Measurements from ENCODE around the gene USF1. TPM values are rescaled to one million over a fixed set of nuclear protein-coding genes. Genes with fewer than 3 reads are reported as not detected.

USF1 gene
- 65.7 and 69.8 TPM in 2 replicates for total RNA-seq

GRCh38 chr1:161045736-161046604 lies at the start of gene USF1:
TSS of gene USF1 (minus strand) at chr1:161045977. CDS start at chr1:161043275, 2,702 bp downstream.

DNA sequence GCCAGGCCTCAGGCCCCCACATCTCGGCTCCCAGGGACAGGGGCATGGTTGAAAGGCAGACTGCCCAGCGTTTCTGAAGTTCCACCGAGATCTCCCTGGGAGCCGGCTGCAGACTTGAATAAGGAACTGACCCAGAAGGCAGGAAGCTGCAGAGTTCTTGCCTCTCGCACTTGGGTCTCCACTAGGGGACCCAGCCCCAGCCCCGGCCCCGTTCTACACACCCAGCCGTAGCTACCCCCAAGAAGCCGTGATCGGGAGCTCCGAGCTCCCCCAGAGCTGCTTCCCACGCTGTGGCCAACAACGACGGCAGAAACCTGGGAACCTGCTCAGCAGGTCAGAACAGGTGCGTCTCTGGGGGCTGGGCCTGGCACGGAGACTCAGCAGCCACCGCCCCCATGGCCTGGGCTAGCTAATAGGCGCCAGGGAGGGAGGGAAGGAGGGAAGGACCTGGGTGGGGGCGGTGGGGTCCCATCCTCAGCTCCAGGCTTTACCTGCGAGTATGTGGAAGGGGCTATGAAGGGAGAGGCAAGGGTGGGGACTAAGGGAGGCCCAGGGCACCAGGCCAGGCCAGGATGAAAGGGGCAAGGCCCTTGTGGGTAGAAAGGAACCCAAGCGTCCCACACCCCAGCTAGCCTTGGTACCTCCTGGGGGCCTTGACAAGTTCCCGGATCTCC lies 43.6 kb upstream of the USF1 start, which contains the start of gene NECTIN4:
Gene NECTIN4 (minus strand): TSS at position 308 of the 674 bp plus-strand sequence. CDS start 262 bp downstream, at position 46.

DNA sequence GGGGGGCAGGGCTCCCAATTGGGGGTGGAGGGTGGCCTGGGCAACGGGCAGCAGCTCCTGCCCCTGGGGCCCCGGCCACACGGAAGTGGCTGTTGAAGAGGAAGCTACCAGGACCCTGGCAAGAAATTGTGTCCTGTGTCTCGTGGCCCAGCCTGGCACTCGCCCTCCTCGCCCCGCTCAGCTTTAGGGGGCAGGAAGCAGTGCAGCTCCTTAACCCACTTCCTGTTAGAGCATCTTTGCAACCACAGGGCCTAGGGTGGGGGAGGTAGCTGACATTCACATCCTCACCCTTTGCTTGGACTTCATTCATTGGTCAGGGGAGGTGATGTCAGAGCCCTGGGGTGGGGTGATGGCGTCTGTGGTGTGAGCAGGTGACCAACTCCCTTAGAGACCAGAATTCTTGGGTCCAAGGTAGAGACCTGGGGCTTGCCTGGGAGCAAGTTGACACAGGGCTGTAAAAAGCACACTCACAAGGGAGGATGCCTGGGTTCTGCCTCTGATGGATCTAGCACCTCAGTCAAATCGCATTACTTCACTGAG lies 24.0 kb upstream of the USF1 start, which contains the start of gene ARHGAP30:
Gene ARHGAP30 (minus strand): TSS at position 161 of the 540 bp plus-strand sequence. CDS start 267 bp downstream, outside the sequence.

GRCh38 chr1:161038523-161039153 lies 7.1 kb downstream of the USF1 start, which contains the start of gene TSTD1:
TSS of gene TSTD1 (minus strand) at chr1:161038964. CDS start at chr1:161038889, 75 bp downstream.

GRCh38 chr1:161020509-161021164 lies 25.1 kb downstream of the USF1 start, which contains the start of gene F11R:
TSS of gene F11R (minus strand) at chr1:161021152. CDS start at chr1:161021073, 79 bp downstream.

Other genes starting within 250 kb of the USF1 start
- gene LY9, start 249.8 kb downstream of the USF1 start, total RNA-seq: not detected in 2 replicates
- not detected in 2 replicates for gene CD244, start 183.1 kb downstream of the USF1 start, total RNA-seq
- gene ITLN1, start 160.8 kb downstream of the USF1 start, total RNA-seq: not detected in 2 replicates
- gene ITLN2, start 91.2 kb downstream of the USF1 start, total RNA-seq: not detected in 2 replicates
- 0.53 and 0.86 TPM in 2 replicates for gene F11R, start 24.8 kb downstream of the USF1 start, total RNA-seq
- gene TSTD1, start 7.0 kb downstream of the USF1 start, total RNA-seq: 0.86 and 2.5 TPM in 2 replicates
- not detected in 2 replicates for gene ARHGAP30, start 23.9 kb upstream of the USF1 start, total RNA-seq
- gene NECTIN4, start 43.6 kb upstream of the USF1 start, total RNA-seq: under 0.01 and 1.4 TPM in 2 replicates
- gene KLHDC9, start 52.4 kb upstream of the USF1 start, total RNA-seq: 2.5 and 4.0 TPM in 2 replicates
- gene PFDN2, start 72.1 kb upstream of the USF1 start, total RNA-seq: 36.3 and 83.5 TPM in 2 replicates
- gene NIT1, start 72.1 kb upstream of the USF1 start, total RNA-seq: 43.8 and 61.1 TPM in 2 replicates
- gene DEDD, start 86.7 kb upstream of the USF1 start, total RNA-seq: 31.4 and 31.9 TPM in 2 replicates
- 90.9 and 113 TPM in 2 replicates for gene UFC1, start 108.0 kb upstream of the USF1 start, total RNA-seq
- 8.1 and 12.2 TPM in 2 replicates for gene USP21, start 113.5 kb upstream of the USF1 start, total RNA-seq
- gene PPOX, start 120.4 kb upstream of the USF1 start, total RNA-seq: 12.4 and 32.0 TPM in 2 replicates
- 36.0 and 42.1 TPM in 2 replicates for gene B4GALT3, start 131.5 kb upstream of the USF1 start, total RNA-seq
- 9.5 and 14.5 TPM in 2 replicates for gene ADAMTS4, start 153.1 kb upstream of the USF1 start, total RNA-seq
- 134 and 138 TPM in 2 replicates for gene NDUFS2, start 156.4 kb upstream of the USF1 start, total RNA-seq
- not detected in 2 replicates for gene FCER1G, start 169.3 kb upstream of the USF1 start, total RNA-seq
- gene APOA2, start 177.7 kb upstream of the USF1 start, total RNA-seq: not detected in 2 replicates
- 11.9 and 16.4 TPM in 2 replicates for gene TOMM40L, start 180.1 kb upstream of the USF1 start, total RNA-seq
- gene NR1I3, start 192.2 kb upstream of the USF1 start, total RNA-seq: not detected in 2 replicates
- not detected in 2 replicates for gene PCP4L1, start 212.8 kb upstream of the USF1 start, total RNA-seq

Measured in myometrial cell (primary cell).